Measurements from ENCODE around the gene NOS1. TPM values are rescaled to one million over a fixed set of nuclear protein-coding genes. Genes with fewer than 3 reads are reported as not detected.

The NOS1 gene
- total RNA-seq, 1 experiment from 2014 or later = 2.3 TPM

DNA sequence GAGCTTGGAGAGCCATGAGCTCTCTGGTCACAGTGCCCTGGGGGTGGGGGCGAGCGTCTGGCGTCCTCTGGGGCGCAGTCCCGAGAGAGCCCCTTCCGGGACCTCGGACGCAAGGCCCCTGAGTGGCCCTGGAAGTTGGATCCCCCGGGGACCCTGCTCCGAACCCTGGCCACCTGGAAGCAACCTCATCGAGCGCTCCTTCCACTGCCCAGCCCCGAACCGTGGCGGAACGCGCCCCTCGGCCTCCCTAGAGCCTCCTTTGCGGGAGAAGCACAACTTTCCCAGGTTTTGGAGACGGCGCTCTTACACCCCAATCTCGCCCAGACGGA, 1.2 kb downstream of the NOS1 start:
- Mint-ChIP-seq H3K4me1 (peaks cover 3 to 22% of the 10 kb centered on the region in 2 experiments; a peak in 3 of 4 replicates), H3K27me3 (ENCODE audit: low read depth) (peaks cover 94% of the 10 kb centered on the region), H3K9me3 (no peaks in the 10 kb centered on the region; a peak in 1 of 5 replicates), H3K4me3 (peak overlapping the region; percentile 76 to 90), H3K27ac (no peak overlapping the region), H3K36me3 (ENCODE audit: insufficient read depth in 1 of 3, low read depth in 3 of 3) (no peaks in the 10 kb centered on the region; a peak in 1 of 7 replicates)
- no peak overlapping the region for H2BK120ac ChIP-seq (ENCODE audit: low read depth, low read length, poor library complexity, severe bottlenecking)
- H4K5ac ChIP-seq (ENCODE audit: insufficient read length, low read depth, low read length) = no peak overlapping the region
- DNase-seq = peak; percentile 46
- no peaks in the 10 kb centered on the region for H3K79me1 ChIP-seq (ENCODE audit: insufficient read depth, low read depth, low read length, poor library complexity, severe bottlenecking)
- H4K91ac ChIP-seq (ENCODE audit: insufficient read length, low read depth, low read length) = no peak overlapping the region
- H2BK20ac ChIP-seq (ENCODE audit: low read depth, low read length, poor library complexity, severe bottlenecking) = no peak overlapping the region
- no peaks in the 10 kb centered on the region for H4K20me1 ChIP-seq (ENCODE audit: control insufficient read depth, insufficient read depth, insufficient read length)
- no peak overlapping the region for H2AK5ac ChIP-seq (ENCODE audit: insufficient read length, low read length)
- TF ChIP-seq, protein P1, sequence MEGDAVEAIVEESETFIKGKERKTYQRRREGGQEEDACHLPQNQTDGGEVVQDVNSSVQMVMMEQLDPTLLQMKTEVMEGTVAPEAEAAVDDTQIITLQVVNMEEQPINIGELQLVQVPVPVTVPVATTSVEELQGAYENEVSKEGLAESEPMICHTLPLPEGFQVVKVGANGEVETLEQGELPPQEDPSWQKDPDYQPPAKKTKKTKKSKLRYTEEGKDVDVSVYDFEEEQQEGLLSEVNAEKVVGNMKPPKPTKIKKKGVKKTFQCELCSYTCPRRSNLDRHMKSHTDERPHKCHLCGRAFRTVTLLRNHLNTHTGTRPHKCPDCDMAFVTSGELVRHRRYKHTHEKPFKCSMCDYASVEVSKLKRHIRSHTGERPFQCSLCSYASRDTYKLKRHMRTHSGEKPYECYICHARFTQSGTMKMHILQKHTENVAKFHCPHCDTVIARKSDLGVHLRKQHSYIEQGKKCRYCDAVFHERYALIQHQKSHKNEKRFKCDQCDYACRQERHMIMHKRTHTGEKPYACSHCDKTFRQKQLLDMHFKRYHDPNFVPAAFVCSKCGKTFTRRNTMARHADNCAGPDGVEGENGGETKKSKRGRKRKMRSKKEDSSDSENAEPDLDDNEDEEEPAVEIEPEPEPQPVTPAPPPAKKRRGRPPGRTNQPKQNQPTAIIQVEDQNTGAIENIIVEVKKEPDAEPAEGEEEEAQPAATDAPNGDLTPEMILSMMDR (conservative IDR thresholded peaks at IDR 0.05) = no peak
- H4K8ac ChIP-seq (replicated peaks; ENCODE audit: insufficient read length, low read depth, low read length) = no peak overlapping the region
- no peak overlapping the region for H2AFZ ChIP-seq (ENCODE audit: low read length)
- peak overlapping the region; percentile 20 for H3K9ac ChIP-seq (ENCODE audit: extremely low read depth, insufficient read length, low read length)
- no peak overlapping the region for H3K27ac ChIP-seq (ENCODE audit: insufficient read length, low read depth, low read length)
- H3K23ac ChIP-seq (ENCODE audit: insufficient read length, low read depth, low read length) = no peak overlapping the region
- H3K9me3 ChIP-seq (ENCODE audit: control insufficient read depth, low read depth, low read length) = no peaks in the 10 kb centered on the region
- H2BK12ac ChIP-seq (ENCODE audit: insufficient read length, low read depth, low read length) = no peak overlapping the region
- peak overlapping the region; percentile 66; the same call in 1 of the 2 replicates for H3K14ac ChIP-seq (ENCODE audit: insufficient read depth, low read length)
- no CpG with 5 or more reads among the region's 23 CpGs for WGBS (ENCODE audit: extremely low coverage, insufficient read length, low lambda C conversion rate)
- no peaks in the 10 kb centered on the region for H3K79me2 ChIP-seq (ENCODE audit: insufficient read depth, low read length)
- peaks cover 30% of the 10 kb centered on the region; the same call in 1 of the 2 replicates for H3K27me3 ChIP-seq (ENCODE audit: insufficient read depth, low read length)
- peaks cover 6% of the 10 kb centered on the region for H3K23me2 ChIP-seq (ENCODE audit: insufficient read length, low read depth, low read length, poor library complexity, severe bottlenecking)
- H2BK15ac ChIP-seq (ENCODE audit: low read depth, low read length) = no peak overlapping the region
- no peak overlapping the region for H3T11ph ChIP-seq (ENCODE audit: low read length)
- peak overlapping the region; percentile 30 for H3K18ac ChIP-seq (ENCODE audit: insufficient read length, low read depth, low read length)
- peak overlapping the region; percentile 86 for H3K4me2 ChIP-seq (ENCODE audit: insufficient read depth, insufficient read length, low read length)
- H2BK5ac ChIP-seq (ENCODE audit: insufficient read length, low read length) = no peak overlapping the region
- H3K4me1 ChIP-seq (ENCODE audit: insufficient read depth, low read length) = no peaks in the 10 kb centered on the region
- H3K4ac ChIP-seq (ENCODE audit: low read depth, low read length) = no peak overlapping the region
- H3K56ac ChIP-seq (ENCODE audit: insufficient read length, low read depth, low read length) = no peak overlapping the region
